Esophagus squamous epithelium (tissue), 5 donors: ENCODE measurements around the gene SMYD1. TPM values are rescaled to one million over a fixed set of nuclear protein-coding genes. Genes with fewer than 3 reads are reported as not detected.
A peak's percentile ranks its signal among the peaks of the same experiment; 100 is the strongest.
"Not testable (repeated sequence)": the region's sequence is repeated elsewhere in the genome, so short reads cannot be mapped to it uniquely, and the experiment has no call there.

Experiments
- DNase-seq: peaks from one replicate; lab custom pipeline; 2025; lab: John Stamatoyannopoulos, UW
- H3K27ac ChIP-seq, 4 donors: fragments of 200-600 bp; sonication (generic); one replicate each; pipeline ENCODE4 v1.5.1; 2016 to 2019; ENCODE audit warnings: mild to moderate bottlenecking in 1 of 4
- H3K27me3 ChIP-seq, 4 donors: fragments of 200-600 bp; sonication (generic); 1 replicate in 3 of 4; 2 replicates in 1 of 4; pipeline versions ENCODE4 v1.5.1 to v1.6.0; 2017 to 2021; ENCODE audit warnings: antibody characterized with exemption in 1 of 4
- H3K36me3 ChIP-seq, 3 donors: fragments of 200-600 bp; sonication (generic); one replicate each; pipeline ENCODE4 v1.5.1; 2016 to 2019
- H3K4me1 ChIP-seq, 3 donors: fragments of 200-600 bp; sonication (generic); one replicate each; pipeline ENCODE4 v1.5.1; 2017 to 2019
- H3K4me3 ChIP-seq, 4 donors: fragments of 200-600 bp; sonication (generic); 1 replicate in 3 of 4; 2 replicates in 1 of 4; pipeline ENCODE4 v1.5.1; 2016 to 2019; ENCODE audit warnings: mild to moderate bottlenecking in 2 of 4, moderate library complexity in 1 of 4
- H3K9me3 ChIP-seq, 3 donors: fragments of 200-600 bp; sonication (generic); one replicate each; pipeline ENCODE4 v1.5.1; 2016 to 2019
- CTCF ChIP-seq, 6 experiments: fragments of 450-650 bp in 4 of 6; fragments of 200-600 bp in 2 of 6; sonication (generic) in 2 of 6; IDR thresholded peaks; one replicate each; pipeline ENCODE4 v1.5.1; 2016 to 2019; ENCODE audit warnings: antibody characterized with exemption in 6 of 6, mild to moderate bottlenecking in 4 of 6, moderate library complexity in 4 of 6
- POLR2A ChIP-seq, 4 donors: fragments of 450-650 bp; IDR thresholded peaks; one replicate each; pipeline ENCODE4 v1.6.1; 2017; ENCODE audit warnings: antibody characterized with exemption in 4 of 4, mild to moderate bottlenecking in 4 of 4, moderate library complexity in 3 of 4
- WGBS, 2 donors: methylation state at CpG; one replicate each; pipeline ENCODE4 v1.1.5; 2018; 5-methylcytosine and 5-hydroxymethylcytosine counted together
- intact Hi-C: fragments of 100-400 bp; cut with DNase I; formaldehyde crosslinking; loops from one replicate; pipeline ENCODE4 v1.15.0; 2022
- total RNA-seq, 4 donors: library from RNA; depleted of rRNA; stranded (reverse); fragments of >200 nt; gene quantifications; one replicate each; pipeline ENCODE4 v1.1.0, GENCODE V29; 2016
- donor health status: DM: yes; HTN: yes; CAD: no.

Gene SMYD1
- under 1 TPM in 1 of 4 donors, not detected in 3; 0.27 TPM for total RNA-seq

GRCh38 chr2:88067598-88067997 lies at the start of gene SMYD1:
TSS of gene SMYD1 (plus strand) at chr2:88067825. CDS start at chr2:88067865, 40 bp downstream.
- no peak within 1 kb of the TSS for H3K4me3 ChIP-seq
- no peak within 1 kb of the TSS for H3K27ac ChIP-seq
- no peaks in the 10 kb centered on the region for H3K9me3 ChIP-seq
- H3K4me1 ChIP-seq: no peaks in the 10 kb centered on the region
- no peak for TF ChIP-seq POLR2A (IDR thresholded peaks at IDR 0.05)
- WGBS, 2 donors: 85 to 87% methylated on average over 8 of the region's 8 CpGs
- H3K36me3 ChIP-seq: no peaks in the 10 kb centered on the region
- DNase-seq: no peak
- intact Hi-C loops: no loop called here
- H3K27me3 ChIP-seq: no peaks in the 10 kb centered on the region

GRCh38 chr2:88018077-88018805 lies 49.4 kb upstream of the SMYD1 start:
- not testable (repeated sequence) for H3K9me3 ChIP-seq
- 76 to 77% methylated on average over 11 of the region's 11 CpGs for WGBS, 2 donors

DNA sequence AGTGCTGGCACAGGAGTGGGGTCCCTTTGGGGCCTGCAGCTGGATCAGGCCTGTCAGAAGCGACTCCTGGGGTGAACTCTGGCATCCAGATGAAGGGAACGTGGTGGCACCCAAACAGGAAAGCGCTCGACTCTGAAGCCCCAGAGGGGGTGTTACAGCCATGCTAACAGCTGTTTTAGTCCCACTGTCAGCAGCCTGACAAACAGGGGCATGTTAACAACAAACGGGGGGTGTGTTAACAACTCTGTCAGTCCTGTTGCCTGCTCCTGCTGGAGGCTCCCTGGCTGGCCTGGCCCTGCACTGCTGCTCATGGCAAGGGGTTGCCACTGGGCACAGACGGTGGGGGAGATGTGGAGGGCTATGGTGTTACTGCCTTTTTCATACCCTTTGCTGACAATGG lies 48.7 kb upstream of the SMYD1 start:
- Histone ChIP-seq H3K4me1 (peaks cover 8 to 18% (median 12%) of the 10 kb centered on the region in 3 donors), H3K27ac (no peak overlapping the region), H3K4me3 (no peak overlapping the region), H3K27me3 (no peaks in the 10 kb centered on the region), H3K36me3 (no peaks in the 10 kb centered on the region), H3K9me3 (no peaks in the 10 kb centered on the region)
- 95 to 100% methylated on average over 1 to 5 of the region's 6 CpGs for WGBS, 2 donors
- TF ChIP-seq CTCF (IDR thresholded peaks at IDR 0.05): no peak
- TF ChIP-seq POLR2A (IDR thresholded peaks at IDR 0.05): no peak
- intact Hi-C loops: no loop called here
- DNase-seq: no peak

More at GRCh38 chr2:88018077-88018805, 49.4 kb upstream of the SMYD1 start:
- DNase-seq, intact Hi-C loops, H3K36me3 ChIP-seq, H3K27ac ChIP-seq, H3K27me3 ChIP-seq: not testable (repeated sequence)
- Histone ChIP-seq H3K4me1 (peaks cover 8 to 18% (median 12%) of the 10 kb centered on the region in 3 donors), H3K4me3 (peak overlapping the region in 1 of 4 donors; percentile 80)

- Histone ChIP-seq H3K9me3 (no peaks in the 10 kb centered on the region), H3K36me3 (no peaks in the 10 kb centered on the region), H3K4me3 (no peak overlapping the region), H3K4me1 (peaks cover 8 to 18% (median 12%) of the 10 kb centered on the region in 3 donors), H3K27me3 (no peaks in the 10 kb centered on the region), H3K27ac (no peak overlapping the region)
- 83 to 85% methylated on average over 3 of the region's 3 CpGs for WGBS, 2 donors
- TF ChIP-seq POLR2A (IDR thresholded peaks at IDR 0.05): no peak
- no peak for TF ChIP-seq CTCF (IDR thresholded peaks at IDR 0.05)
- intact Hi-C loops: no loop called here
- DNase-seq: no peak
Observed at GRCh38 chr2:88019985-88020384, 47.6 kb upstream of the SMYD1 start.

DNA sequence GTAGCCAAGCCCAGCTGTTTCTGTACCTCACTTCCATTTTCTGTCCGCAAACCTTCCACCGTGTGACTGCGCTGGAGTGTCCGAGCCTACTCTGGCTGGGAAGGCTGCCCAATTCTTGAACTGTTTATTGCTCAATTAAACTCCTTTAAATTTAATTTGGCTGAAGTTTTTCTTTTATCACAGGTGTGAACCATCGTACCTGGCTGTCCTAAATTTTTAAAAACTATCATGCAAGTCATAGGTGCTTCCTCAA lies 45.0 kb upstream of the SMYD1 start:
- H3K9me3 ChIP-seq: no peaks in the 10 kb centered on the region
- TF ChIP-seq POLR2A (IDR thresholded peaks at IDR 0.05) (no peak), CTCF (IDR thresholded peaks at IDR 0.05) (no peak)
- H3K36me3 ChIP-seq: peaks cover 0 to 14% (median 0%) of the 10 kb centered on the region in 3 donors
- no peak overlapping the region for H3K4me3 ChIP-seq
- peaks cover 1 to 6% (median 2%) of the 10 kb centered on the region in 3 donors for H3K4me1 ChIP-seq
- no peak overlapping the region for H3K27ac ChIP-seq
- intact Hi-C loops: no loop called here
- H3K27me3 ChIP-seq: no peaks in the 10 kb centered on the region
- 90 to 91% methylated on average over 5 of the region's 5 CpGs for WGBS, 2 donors
- no peak for DNase-seq

- no peak overlapping the region for H3K4me3 ChIP-seq
- no peaks in the 10 kb centered on the region for H3K9me3 ChIP-seq
- H3K36me3 ChIP-seq: peaks cover 0 to 32% (median 0%) of the 10 kb centered on the region in 3 donors
- H3K27me3 ChIP-seq: no peaks in the 10 kb centered on the region
- intact Hi-C loops: no loop called here
- 80 to 84% methylated on average over 6 of the region's 6 CpGs for WGBS, 2 donors
- H3K4me1 ChIP-seq: no peaks in the 10 kb centered on the region
- DNase-seq: no peak
- no peak for TF ChIP-seq POLR2A (IDR thresholded peaks at IDR 0.05)
- no peak for TF ChIP-seq CTCF (IDR thresholded peaks at IDR 0.05)
- no peak overlapping the region for H3K27ac ChIP-seq
Observed at GRCh38 chr2:88024509-88024908, 43.1 kb upstream of the SMYD1 start.
